Sigmoid colon (tissue), 7 donors: ENCODE measurements around the gene PTH1R. TPM values are rescaled to one million over a fixed set of nuclear protein-coding genes. Genes with fewer than 3 reads are reported as not detected.

Source experiments
- DNase-seq: peaks from one replicate; pipeline ENCODE4 v3.0.0-alpha.2; 2019
- H3K27ac ChIP-seq, 4 donors: fragments of 200-600 bp; sonication (generic); one replicate each; pipeline ENCODE4 v1.5.1; 2016 to 2019; ENCODE audit warnings: mild to moderate bottlenecking in 1 of 4
- H3K27me3 ChIP-seq, 3 donors: fragments of 200-600 bp; sonication (generic); one replicate each; pipeline ENCODE4 v1.5.1; 2019; ENCODE audit warnings: mild to moderate bottlenecking in 1 of 3
- H3K36me3 ChIP-seq, 4 donors: fragments of 200-600 bp; sonication (generic); one replicate each; pipeline ENCODE4 v1.5.1; 2016 to 2019
- H3K4me1 ChIP-seq, 4 donors: fragments of 200-600 bp; sonication (generic); one replicate each; pipeline ENCODE4 v1.5.1; 2017 to 2019
- H3K4me3 ChIP-seq, 4 donors: fragments of 200-600 bp; sonication (generic); one replicate each; pipeline ENCODE4 v1.5.1; 2017 to 2019; ENCODE audit warnings: mild to moderate bottlenecking in 2 of 4, moderate library complexity in 1 of 4
- H3K9me3 ChIP-seq, 4 donors: fragments of 200-600 bp in 3 of 4; sonication (generic) in 3 of 4; one replicate each; pipeline versions ENCODE4 v1.5.1 to v1.6.1; 2013 to 2019
- CTCF ChIP-seq, 4 experiments: fragments of 450-650 bp in 3 of 4; fragments of 200-600 bp in 1 of 4; IDR thresholded peaks; one replicate each; pipeline ENCODE4 v1.5.1; 2016 to 2019; ENCODE audit warnings: antibody characterized with exemption in 4 of 4, mild to moderate bottlenecking in 3 of 4, moderate library complexity in 2 of 4
- EP300 ChIP-seq, 4 donors: sonication (generic); formaldehyde crosslinking; IDR thresholded peaks; one replicate each; pipeline ENCODE4 v1.6.1; 2017; ENCODE audit warnings: antibody characterized with exemption in 4 of 4
- POLR2A ChIP-seq, 2 donors: fragments of 450-650 bp; IDR thresholded peaks; one replicate each; pipeline ENCODE4 v1.6.1; 2016; ENCODE audit warnings: antibody characterized with exemption in 2 of 2, mild to moderate bottlenecking in 2 of 2, moderate library complexity in 2 of 2
- POLR2AphosphoS5 ChIP-seq, 4 donors: sonication (generic); formaldehyde crosslinking; IDR thresholded peaks; one replicate each; pipeline ENCODE4 v1.6.1; 2017; ENCODE audit warnings: antibody characterized with exemption in 4 of 4
- WGBS, 2 donors: extraction: QIAGEN DNeasy Blood & Tissue Kit; methylation state at CpG; one replicate each; pipeline ENCODE4 v1.1.7; 2013; 5-methylcytosine and 5-hydroxymethylcytosine counted together
- intact Hi-C: fragments of 100-400 bp; cut with DNase I; formaldehyde crosslinking; loops from one replicate; pipeline ENCODE4 v1.15.1; 2023
- polyA plus RNA-seq, 3 donors: library from polyadenylated mRNA; stranded (reverse); fragments of 200-250 nt; gene quantifications; one replicate each; pipeline ENCODE4 v1.2.3, GENCODE V29; 2013
- total RNA-seq, 4 donors: library from RNA; depleted of rRNA; stranded (reverse); fragments of >200 nt; gene quantifications; one replicate each; pipeline ENCODE4 v1.1.0, GENCODE V29; 2016
- donor health status: healthy with polysubstance abuse.
- donor health status: Bipolar disorder and iron deficiency.
- donor health status: healthy.

The PTH1R gene
- total and polyA plus RNA-seq, 7 donors = 1.2 to 9.0 (median 4.6) TPM

- intact Hi-C loops = no loop called here
- Histone ChIP-seq H3K4me1 (peaks cover 0 to 29% (median 24%) of the 10 kb centered on the region in 4 donors), H3K36me3 (no peaks in the 10 kb centered on the region), H3K9me3 (no peaks in the 10 kb centered on the region), H3K27me3 (no peaks in the 10 kb centered on the region), H3K27ac (peak overlapping the region; percentile 60 to 69 (median 64)), H3K4me3 (no peak overlapping the region)
- TF ChIP-seq CTCF (IDR thresholded peaks at IDR 0.05) = no peak
- no peak for TF ChIP-seq EP300 (IDR thresholded peaks at IDR 0.05)
- no peak for TF ChIP-seq POLR2AphosphoS5 (IDR thresholded peaks at IDR 0.05)
- TF ChIP-seq POLR2A (IDR thresholded peaks at IDR 0.05) = no peak
- DNase-seq = no peak
- 75 to 86% methylated on average over 8 of the region's 8 CpGs for WGBS, 2 donors
Measured at GRCh38 chr3:46868287-46868686, 9.2 kb upstream of the PTH1R start.

- no peaks in the 10 kb centered on the region for H3K27me3 ChIP-seq
- no peak for TF ChIP-seq EP300 (IDR thresholded peaks at IDR 0.05)
- TF ChIP-seq POLR2AphosphoS5 (IDR thresholded peaks at IDR 0.05) = no peak
- TF ChIP-seq POLR2A (IDR thresholded peaks at IDR 0.05) = no peak
- no peak for TF ChIP-seq CTCF (IDR thresholded peaks at IDR 0.05)
- H3K36me3 ChIP-seq = no peaks in the 10 kb centered on the region
Measured at GRCh38 chr3:46868948-46869347, 8.6 kb upstream of the PTH1R start.

GRCh38 chr3:46869440-46869839 is 8.1 kb upstream of the PTH1R start:
- intact Hi-C loops = no loop called here
- WGBS, 2 donors = 75 to 79% methylated on average over 10 of the region's 10 CpGs

More at GRCh38 chr3:46868948-46869347, 8.6 kb upstream of the PTH1R start:
- Histone ChIP-seq H3K4me3 (no peak overlapping the region), H3K9me3 (no peaks in the 10 kb centered on the region), H3K27ac (peak overlapping the region in 1 of 4 donors; percentile 69), H3K4me1 (peaks cover 0 to 36% (median 30%) of the 10 kb centered on the region in 4 donors)
- WGBS, 2 donors = 66 to 79% methylated on average over 7 of the region's 7 CpGs
- intact Hi-C loops = no loop called here
- no peak for DNase-seq

GRCh38 chr3:46870651-46871050 is 6.9 kb upstream of the PTH1R start:
- Histone ChIP-seq H3K36me3 (no peaks in the 10 kb centered on the region), H3K4me3 (no peak overlapping the region), H3K4me1 (peaks cover 0 to 40% (median 36%) of the 10 kb centered on the region in 4 donors), H3K27me3 (no peaks in the 10 kb centered on the region), H3K9me3 (no peaks in the 10 kb centered on the region), H3K27ac (no peak overlapping the region)
- TF ChIP-seq POLR2AphosphoS5 (IDR thresholded peaks at IDR 0.05) (no peak), POLR2A (IDR thresholded peaks at IDR 0.05) (no peak), EP300 (IDR thresholded peaks at IDR 0.05) (no peak), CTCF (IDR thresholded peaks at IDR 0.05) (no peak)
- intact Hi-C loops = no loop called here
- no peak for DNase-seq
- WGBS, 2 donors = 82 to 86% methylated on average over 5 of the region's 5 CpGs

More at GRCh38 chr3:46869440-46869839, 8.1 kb upstream of the PTH1R start:
- peaks cover 0 to 41% (median 35%) of the 10 kb centered on the region in 4 donors for H3K4me1 ChIP-seq
- no peaks in the 10 kb centered on the region for H3K36me3 ChIP-seq
- H3K9me3 ChIP-seq = no peaks in the 10 kb centered on the region
- H3K27ac ChIP-seq = no peak overlapping the region
- no peak for DNase-seq
- H3K27me3 ChIP-seq = no peaks in the 10 kb centered on the region
- H3K4me3 ChIP-seq = no peak overlapping the region
- TF ChIP-seq CTCF (IDR thresholded peaks at IDR 0.05) = no peak
- TF ChIP-seq POLR2A (IDR thresholded peaks at IDR 0.05) = no peak
- TF ChIP-seq EP300 (IDR thresholded peaks at IDR 0.05) = no peak
- no peak for TF ChIP-seq POLR2AphosphoS5 (IDR thresholded peaks at IDR 0.05)

GRCh38 chr3:46871222-46871621 is 6.3 kb upstream of the PTH1R start:
- WGBS, 2 donors = 63 to 82% methylated on average over 10 of the region's 10 CpGs
- Histone ChIP-seq H3K27me3 (no peaks in the 10 kb centered on the region), H3K9me3 (no peaks in the 10 kb centered on the region), H3K4me1 (peaks cover 0 to 40% (median 36%) of the 10 kb centered on the region in 4 donors), H3K27ac (no peak overlapping the region), H3K4me3 (no peak overlapping the region), H3K36me3 (no peaks in the 10 kb centered on the region)
- TF ChIP-seq POLR2AphosphoS5 (IDR thresholded peaks at IDR 0.05) (no peak), EP300 (IDR thresholded peaks at IDR 0.05) (no peak), CTCF (IDR thresholded peaks at IDR 0.05) (no peak), POLR2A (IDR thresholded peaks at IDR 0.05) (no peak)
- intact Hi-C loops = no loop called here
- DNase-seq = no peak
